GM18499 (cell line): ENCODE measurements around the gene SLC19A1.
"Not testable (repeated sequence)": the region's sequence is repeated elsewhere in the genome, so short reads cannot be mapped to it uniquely, and the experiment has no call there.

Experiments used
- ATAC-seq: cut with Tn5 transposase; IDR thresholded peaks from one replicate; pipeline ENCODE4 v1.9.1; 2021; ENCODE audit warnings: moderate number of reproducible peaks; ENCODE audit not compliant: insufficient read depth, unreplicated experiment

Gene SLC19A1

DNA sequence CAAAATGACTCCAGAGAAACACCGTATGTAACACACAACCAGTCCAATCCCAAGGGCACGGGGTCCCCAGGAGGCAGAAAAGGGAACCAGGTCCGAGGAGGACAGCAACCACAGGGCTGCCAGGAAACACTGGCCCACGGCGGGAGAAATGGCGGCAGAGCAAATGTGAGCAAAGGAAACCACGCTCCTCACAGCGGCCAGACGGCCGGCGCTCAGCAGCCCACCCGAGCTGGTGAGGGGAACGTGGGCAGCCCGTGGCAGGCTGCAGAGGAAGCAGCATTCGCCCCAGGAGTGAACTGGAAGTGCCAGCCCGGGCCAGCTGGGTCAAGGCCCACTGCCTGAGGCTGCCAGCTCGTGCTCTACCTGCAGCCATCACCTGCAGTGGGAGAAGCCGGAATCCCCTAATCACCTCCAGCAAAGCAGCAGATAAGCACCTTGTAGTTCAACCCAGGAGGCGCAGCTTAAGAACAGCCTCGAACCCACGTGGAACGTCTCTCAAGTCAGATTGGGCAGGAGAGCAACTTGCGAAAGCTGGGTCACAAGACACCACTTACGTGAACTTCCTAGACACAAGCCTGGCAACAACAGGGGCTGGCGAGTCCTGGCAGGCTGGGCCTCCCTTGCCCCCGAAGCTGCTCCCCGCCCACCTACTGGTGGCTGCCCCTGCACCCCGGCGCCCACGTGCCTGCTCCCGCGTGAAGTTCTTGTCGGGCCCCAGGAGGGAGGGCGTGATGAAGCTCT is 6.7 kb downstream of the SLC19A1 start:
- ATAC-seq = no peak

DNA sequence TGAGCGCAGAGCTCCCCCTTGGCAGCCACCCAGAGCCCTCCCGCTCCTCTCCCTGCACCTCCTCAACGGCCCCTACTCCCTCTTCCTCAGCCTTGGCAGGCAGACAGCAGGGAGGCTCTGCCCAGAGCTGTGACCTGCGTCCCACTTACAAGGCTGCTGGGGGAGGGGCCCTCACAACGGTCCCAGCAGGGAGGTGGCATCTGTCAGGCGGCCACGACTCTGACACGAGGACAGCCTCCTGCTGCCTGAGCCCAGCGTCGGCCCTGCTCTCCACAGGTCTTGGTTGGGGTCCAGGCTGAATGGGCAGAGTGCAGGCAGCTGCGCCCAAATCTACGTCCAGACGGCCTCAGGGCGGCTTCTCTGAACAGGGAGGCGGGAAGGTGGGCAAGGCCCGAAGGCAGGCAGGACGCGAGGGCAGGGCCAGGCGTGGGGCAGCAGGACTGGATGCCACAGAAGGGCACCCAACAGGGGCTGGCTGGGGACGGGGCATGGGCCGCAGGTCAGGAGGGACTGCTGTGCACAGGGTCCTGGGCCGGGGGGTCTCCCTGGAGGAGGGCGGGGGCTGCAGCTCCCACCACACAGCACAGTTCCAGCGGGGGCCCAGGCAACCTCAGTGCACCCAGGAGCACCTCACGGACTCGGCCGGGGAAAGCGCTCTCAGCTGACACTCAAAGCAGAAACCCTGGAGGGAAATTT is 7.5 kb downstream of the SLC19A1 start:
- no peak for ATAC-seq

DNA sequence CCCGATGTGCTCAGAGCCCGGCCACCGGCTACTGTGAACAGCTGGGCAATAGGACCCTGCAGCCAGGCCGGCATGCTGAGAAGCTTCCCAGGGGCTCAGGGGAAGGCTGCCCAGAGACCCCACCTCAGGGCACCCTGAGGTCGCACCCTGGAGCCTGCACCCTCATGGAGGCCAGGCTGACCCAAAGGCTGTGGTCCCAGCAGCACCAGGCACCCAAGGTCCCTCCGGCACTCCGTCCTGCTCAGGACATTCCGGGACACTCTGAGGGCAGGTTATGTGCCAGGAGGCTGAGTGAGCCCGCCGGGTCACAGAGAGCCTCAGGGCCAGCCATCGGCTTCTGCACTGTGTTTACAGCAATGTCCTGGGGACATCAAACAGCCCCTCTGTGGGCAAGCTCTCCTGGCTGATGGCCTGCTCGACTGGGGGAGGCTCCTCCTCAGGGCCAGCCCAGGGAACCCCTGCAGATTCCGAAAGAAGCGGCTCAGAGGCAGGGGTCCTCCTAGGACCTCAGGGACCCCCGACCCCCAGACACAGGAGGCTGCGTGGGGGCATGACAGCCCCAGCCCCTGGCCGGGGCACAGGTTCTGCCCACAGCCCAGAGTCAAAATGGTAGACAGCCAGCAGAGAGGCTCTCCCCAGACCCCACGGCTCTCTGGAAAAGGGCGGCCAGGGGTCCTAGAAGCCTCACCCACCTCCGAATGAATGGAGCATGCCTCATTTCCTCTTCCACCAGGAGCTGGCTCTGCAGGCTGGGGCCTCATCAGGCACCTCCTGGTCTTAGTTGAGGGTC is 8.2 kb downstream of the SLC19A1 start:
- ATAC-seq = no peak

DNA sequence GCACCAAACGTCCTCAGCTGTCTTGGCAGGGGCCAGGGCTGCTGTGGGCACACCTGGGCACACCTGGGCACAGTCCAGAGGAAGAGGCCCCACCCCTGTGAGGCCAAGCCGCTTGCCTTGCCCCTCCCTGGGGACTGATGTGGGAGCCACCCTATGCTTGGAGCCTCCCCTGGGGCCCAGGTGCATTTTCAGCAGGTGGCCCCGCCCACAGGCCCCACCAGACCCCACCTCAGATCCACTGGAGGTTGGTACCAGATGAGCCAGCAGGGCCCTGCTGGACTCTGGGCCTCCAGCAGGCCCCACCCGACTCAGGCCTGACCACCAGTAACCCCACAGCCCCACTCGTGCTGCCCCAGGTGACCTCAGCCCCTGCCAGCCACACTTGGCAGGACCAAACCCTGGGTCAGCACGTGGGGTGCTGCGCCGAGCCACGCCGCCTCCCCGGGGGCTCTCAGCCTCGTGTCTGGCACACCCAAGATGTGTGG is 8.8 kb downstream of the SLC19A1 start:
- no peak for ATAC-seq

DNA sequence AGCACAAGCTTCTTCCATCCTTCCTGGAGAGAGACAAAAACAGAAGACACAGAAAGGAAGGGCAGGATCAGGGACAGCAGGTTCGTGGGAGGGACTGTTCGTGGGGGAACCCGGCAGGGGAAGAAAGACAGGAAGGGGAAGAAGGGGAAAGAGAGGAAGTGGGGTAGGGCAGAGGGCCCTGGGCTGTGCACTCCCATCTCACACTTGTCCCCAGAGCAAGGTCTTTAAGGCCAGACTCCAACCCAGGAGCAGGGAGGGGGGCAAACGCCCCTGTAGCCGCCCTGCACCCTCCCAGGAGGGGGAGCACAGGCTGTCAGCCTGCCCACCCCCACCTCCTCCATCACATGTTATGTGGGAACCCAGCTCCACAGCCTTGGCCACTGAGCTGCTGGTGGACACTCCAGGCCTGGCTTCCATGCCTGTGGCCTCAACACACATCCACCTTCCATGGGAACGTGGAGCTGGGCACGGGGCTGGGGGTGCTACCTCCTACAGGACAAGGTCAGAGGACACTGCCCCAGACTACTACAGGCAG is 9.3 kb downstream of the SLC19A1 start:
- ATAC-seq = no peak

DNA sequence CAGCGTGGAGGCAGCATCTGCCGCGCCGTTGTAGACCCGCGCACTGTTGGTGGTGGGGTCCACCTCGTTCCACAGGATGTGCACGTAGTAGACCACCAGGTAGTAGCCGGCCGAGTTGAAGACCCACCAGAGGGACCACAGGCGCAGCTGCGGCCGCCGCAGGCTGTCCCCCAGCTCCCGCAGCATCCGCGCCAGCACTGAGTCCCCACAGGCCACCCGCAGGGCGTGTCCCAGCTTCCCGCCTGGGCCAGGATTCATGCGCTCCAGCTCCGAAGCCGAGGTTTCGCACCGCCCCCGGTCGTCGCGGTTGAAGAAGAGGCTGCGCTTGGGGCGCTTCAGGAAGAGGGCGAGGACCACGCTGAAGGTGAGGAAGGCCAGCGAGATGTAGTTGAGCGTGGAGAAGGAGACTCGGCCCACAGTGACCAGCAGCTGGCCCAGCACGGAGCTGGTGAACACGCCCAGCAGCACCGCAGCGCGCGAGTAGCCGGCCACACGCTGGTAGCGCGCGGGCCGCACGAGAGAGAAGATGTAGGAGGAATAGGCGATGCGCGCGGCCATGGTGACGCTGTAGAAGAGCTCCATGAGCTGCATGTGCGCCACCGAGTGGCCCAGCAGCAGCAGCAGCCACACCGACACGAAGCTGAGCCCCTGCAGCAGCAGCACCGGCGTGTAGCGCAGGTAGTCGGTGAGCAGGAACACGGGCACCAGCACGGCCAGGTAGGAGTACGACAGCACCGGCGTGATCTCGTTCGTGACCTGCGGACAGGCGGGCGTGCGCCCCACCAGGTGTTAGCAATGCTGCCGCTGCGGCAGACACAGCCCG is 10.6 kb downstream of the SLC19A1 start:
- ATAC-seq = no peak

DNA sequence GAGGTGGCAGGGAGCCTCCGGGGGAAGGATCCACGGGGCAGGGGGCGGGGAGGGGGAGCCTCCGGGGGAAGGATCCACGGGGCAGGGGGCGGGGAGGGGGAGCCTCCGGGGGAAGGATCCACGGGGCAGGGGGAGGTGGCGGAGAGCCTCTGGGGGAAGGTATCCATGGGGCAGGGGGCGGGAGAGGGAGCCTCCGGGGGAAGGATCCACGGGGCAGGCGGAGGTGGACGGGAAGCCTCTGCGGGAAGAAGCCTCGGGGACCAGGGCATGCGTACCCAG is 11.2 kb downstream of the SLC19A1 start:
- not testable (repeated sequence) for ATAC-seq

DNA sequence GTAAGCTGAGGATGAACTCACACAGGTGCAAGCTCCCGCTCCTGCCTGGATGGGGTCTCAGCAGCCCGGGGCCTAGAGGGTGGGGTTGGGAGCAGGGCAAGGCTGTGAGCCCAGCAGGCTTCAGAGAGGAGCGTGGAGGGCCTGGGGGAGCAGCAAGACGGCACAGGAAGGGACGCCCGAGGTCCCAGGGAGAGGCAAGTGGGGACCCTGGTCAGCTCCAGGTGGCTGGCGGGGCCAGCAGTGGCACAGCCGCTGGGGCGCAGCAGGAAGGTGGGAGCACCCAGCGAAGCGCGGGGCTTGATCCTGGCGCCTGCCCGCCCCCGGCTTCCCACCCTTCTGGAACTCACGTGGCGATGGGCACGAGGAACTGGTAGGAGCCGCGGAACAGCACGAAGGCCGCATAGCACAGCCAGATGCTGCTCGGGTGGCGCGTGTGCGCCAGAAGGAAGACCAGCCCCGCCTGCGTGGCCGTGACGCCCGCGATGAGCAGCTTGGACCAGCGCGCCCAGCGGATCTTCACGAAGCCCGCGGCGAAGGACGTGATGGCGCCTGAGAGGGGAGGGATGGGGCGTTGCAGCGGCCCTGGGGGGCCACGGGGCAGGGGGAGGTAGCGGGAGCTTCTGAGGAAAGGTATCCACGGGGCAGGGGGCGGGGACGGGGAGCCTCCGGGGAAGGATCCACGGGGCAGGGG is 11.7 kb downstream of the SLC19A1 start:
- ATAC-seq = no peak

DNA sequence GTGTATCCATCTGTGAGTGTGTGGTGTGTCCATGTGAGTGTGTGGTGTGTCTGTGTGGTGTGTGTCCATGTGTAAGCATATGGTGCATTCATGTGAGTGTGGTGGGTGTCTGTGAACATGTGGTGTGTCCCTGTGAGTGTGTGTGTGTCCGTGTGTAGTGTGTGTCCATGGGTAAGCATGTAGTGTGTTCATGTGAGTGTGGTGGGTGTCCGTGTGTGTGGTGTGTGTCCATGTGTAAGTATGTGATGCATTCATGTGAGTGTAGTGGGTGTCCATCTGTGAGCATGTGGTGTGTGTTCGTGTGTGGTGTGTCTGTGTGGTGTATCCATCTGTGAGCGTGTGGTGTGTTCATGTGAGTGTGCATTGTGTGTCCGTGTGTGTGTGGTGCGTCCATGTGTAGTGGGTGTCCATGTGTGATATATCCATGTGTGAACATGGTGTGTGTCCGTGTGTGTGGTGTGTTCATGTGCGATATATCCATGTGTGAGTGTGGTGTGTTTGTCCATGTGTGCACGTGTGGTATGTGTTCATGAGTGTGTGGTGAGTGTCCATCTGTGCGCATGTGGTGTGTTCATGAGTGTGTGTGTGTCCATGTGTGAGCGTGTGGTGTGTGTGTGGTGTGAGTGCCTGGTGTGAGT is 12.3 kb downstream of the SLC19A1 start:
- no peak for ATAC-seq

DNA sequence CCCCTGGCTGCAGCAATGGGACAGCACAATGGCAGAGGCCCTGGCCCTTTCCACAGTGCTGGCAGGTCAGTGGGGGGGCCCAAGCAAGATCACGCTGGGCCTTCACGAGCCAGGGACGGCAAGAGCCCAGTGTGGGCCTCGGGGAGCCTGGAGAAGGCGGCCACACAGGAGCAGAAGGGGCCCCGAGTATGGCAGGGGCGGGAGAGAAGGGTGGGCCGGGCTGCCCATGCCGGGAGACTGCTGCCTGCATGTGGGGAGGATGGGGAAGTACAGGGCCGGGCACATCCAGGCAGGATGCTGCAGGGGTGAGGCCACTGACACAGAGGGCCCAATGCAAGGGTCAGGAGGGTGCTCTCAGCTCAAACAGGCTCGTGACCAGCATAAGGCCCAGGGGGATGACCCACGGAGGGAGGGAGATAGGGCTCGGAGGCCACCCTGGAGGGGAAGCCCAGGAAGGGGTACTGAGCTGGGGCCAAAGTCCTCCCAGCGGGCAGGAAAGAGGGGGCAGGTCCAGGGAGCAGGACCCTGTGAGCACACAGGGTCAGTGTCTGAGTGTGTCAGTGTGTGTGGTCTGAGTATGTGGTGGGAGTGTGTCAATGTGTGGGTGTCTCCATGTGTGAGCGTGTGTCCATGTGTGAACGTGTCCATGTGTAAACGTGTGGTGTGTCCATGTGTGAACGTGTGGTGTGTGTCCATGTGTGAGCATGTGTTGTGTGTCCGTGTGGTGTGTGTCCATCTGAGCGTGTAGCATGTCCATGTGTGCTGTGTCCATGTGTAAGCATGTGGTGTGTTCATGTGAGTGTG is 13.1 kb downstream of the SLC19A1 start:
- ATAC-seq = no peak

DNA sequence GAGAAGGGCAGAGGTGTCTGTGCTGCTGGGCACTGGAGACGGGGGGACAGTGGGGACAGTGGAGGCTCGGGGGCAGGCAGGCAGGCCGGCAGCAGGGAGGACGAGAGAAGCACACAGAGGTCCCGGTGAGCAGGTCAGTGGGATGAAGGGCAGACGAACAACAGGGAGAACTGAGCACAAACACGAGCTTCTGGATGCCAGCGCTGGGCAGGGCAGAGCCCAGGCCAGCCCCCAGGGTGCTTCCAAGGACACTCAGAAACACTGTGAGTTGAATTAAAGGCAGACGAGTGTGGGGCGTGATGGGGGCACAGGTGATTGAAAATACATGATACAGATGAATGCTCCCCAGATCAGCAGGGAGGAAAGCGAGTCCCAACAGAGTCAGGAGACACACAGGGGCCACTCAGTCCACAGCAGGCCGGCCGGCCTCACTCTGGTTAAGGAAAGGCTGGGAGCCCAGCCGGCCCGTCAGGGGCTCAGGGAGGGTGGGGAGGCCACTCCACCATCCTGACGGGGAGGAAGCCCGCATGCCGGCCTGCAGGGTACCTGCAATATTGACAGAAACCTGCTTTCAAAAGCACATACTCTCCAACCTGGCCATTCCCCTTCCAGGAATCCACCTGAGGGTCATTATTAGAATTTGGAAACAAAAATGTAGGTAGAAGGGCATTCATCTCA is 14.1 kb downstream of the SLC19A1 start:
- ATAC-seq = no peak

DNA sequence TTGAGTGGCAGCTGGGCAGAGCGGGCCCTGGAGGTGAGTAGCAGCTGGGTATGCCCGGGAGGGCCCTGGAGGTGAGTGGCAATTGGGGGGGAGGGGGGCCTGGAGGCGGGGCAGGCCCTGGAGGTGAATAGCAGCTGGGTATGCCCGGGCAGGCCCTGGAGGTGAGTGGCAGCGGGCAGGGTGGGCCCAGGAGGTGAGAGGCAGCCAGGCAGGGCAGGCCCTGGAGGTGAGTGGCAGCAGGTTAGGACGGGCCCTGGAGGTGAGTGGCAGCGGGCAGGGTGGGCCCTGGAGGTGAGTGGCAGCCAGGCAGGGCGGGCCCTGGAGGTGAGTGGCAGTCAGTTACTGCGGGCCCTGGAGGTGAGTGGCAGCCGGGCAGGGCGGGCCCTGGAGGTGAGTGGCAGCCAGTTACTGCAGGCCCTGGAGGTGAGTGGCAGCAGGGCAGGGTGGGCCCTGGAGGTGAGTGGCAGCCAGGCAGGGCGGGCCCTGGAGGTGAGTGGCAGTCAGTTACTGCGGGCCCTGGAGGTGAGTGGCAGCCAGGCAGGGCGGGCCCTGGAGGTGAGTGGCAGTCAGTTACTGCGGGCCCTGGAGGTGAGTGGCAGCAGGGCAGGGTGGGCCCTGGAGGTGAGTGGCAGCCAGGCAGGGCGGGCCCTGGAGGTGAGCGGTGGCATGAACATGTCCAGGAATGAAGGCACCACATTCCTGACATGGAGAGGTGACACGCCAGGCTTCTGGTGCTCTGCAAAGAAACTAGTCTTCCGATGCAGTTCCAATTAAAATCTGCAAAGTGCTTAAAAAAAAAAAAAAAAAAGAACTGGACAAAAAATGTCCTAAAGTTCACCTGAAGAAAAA is 14.9 kb downstream of the SLC19A1 start:
- ATAC-seq = not testable (repeated sequence)

DNA sequence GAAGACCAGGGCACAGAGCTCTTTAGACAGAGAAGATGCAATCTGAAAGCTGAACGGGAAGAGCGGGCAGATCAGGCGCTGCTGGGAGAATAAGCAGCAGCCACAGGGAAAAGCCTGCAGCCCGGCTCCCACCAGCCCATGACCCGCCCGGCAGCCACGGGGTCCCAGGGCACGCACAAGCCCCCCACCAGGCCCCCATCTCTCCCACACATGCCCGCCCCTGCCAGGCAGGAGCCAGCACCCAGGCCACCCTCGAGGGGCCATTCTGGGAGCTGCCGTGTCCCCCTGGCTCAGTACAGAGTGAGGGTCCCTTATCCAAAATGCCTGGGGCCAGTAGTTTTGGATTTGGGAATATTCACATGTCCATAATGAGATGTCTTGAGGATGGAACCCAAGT is 16.3 kb downstream of the SLC19A1 start:
- ATAC-seq = no peak

DNA sequence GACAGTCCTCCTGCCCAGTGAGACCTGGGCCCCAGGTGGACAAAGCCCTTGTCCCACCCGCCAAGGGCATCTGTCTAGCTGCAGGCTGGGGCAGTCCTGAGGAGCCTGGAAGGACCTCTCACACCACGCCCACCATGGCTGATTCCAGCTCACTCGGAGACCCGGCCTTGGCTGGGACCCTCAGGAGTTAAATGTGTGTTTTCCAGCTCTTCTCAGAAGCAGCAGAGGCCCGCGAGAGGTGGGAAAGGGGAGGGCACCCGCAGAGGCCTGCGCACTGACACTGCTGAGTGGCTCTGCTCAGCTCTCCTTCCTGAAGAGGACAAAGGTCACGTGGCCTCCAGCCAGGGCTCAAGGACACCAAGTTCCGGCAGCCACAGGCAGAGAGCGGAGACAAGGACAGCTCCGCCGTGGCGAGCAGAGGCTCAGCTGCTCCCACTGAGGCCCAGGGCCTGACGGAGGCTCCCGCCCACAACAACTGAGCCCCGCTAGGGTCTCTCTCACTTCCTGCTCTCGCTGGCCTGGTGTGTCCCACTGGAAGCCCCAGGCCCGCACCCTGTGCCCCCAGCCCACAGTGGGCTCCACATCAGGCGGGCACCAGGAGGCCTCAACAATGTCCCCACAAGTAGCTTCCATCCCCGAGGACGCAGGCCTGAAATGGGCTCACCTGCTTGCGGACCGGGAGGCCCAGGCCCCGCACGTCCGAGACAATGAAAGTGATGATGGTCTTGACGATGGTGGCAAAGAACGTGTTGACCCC is 16.9 kb downstream of the SLC19A1 start:
- ATAC-seq = no peak

DNA sequence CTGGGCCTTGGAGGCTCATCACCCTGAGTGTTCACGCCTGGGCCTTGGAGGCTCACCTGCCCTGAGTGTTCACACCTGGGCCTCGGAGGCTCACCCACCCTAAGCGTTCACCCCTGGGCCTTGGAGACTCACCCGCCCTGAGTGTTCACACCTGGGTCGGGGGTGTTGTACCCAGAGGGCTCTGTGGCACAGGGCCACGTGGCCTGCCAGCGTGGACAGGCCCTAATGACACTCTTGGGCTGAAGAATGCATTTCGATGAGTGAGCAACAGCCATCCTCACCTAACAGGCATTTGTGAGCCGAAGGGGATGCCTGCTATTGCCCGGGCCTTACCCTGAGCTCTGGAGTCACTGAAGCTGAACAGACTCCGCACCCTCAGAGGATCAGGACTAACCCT is 17.5 kb downstream of the SLC19A1 start:
- ATAC-seq = no peak

DNA sequence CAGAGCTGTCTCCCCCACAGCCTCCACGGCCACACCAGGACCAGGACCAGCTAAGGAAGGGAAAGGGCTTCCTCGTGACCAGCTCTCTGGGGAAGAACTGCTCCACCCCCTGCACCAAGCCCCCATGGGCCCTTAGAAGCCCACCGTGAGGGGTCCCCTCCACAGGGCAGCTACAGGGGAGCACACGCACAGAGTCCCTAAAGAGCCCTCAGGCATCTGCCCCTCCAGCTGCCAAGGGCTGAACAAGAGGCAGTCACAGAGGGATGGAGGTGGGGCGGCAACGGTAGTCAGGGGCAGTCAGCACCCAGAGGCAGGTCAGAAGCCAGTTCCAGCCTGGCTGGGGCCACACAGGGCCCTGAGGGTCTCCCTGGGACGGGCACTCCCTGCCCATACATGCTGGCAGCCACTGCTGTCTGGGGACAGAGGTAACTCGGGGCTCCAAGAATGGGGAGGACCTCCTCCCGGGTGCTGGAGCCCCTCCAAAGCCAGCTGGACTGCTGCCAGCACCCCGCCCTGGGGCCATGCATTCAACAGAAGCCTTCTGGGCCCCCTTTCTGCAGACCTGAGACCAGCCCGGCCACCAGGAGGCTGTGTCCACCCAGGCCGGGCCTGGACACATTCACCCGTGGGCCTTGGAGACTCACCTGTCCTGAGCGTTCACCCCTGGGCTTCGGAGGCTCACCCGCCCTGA is 18.7 kb downstream of the SLC19A1 start:
- no peak for ATAC-seq
